GM03348 (cell line): ENCODE measurements around the gene CPNE5.
A peak's percentile ranks its signal among the peaks of the same experiment; 100 is the strongest.

Source experiments
- DNase-seq: peaks from one replicate; pipeline ENCODE4 v3.0.0; 2012; ENCODE audit warnings: low spot score

The CPNE5 gene

DNA sequence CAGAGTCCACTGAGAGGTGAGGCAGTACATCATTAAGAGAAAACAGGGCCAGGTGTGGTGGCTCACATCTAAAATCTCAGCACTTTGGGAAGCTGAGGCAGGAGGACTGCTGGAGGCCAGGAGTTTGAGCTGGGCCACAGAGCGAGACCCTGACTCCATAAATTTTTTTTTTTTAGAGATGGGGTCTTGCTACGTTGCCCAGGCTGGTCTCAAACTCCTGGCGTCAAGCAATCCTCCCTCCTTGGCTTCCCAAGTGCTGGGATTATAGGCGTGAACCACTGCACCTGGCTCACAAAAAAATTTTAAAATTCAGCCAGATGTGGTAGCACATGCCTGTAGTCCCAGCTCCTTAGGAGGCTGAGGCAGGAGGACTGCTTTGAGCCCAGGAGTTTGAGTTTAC is 18.1 kb upstream of the CPNE5 start:
- no peak for DNase-seq

DNA sequence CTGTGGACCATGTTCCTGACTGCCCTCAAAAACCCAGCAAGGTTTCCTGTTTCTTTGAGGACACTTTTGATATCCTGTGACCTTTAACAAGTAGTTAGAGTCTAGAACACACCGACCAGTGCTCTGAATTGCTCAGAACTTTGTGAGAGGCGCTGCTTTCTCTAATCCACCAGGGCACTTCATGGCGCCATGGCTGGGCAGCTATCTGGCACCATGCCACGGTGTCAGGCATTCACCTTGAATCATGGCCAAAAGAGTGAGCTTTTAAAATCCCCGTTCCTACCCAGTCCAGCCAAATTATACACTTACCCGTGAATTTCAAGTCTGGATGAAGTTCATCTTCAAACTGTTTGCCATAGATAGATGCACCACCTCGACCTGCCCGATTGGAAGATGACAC is 17.0 kb upstream of the CPNE5 start:
- DNase-seq: no peak

DNA sequence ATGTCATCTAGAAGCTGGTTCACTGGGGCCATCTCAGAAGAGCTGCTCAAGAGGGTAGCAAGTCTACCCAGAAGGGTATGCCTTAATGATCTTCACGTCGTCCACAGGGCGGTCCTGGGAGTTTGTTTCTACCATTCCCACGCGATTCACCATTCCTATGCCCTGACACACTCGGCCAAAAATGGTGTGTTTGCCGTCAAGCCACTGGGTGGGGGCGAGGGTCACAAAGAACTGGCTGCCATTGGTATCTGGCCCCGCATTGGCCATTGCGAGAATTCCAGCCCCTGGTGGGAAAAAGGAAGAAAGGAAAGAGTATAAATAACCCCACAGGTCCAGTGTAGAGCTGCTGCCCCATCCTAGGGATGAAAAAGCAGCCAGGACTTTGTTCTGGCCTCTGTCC is 16.5 kb upstream of the CPNE5 start:
- DNase-seq: no peak

DNA sequence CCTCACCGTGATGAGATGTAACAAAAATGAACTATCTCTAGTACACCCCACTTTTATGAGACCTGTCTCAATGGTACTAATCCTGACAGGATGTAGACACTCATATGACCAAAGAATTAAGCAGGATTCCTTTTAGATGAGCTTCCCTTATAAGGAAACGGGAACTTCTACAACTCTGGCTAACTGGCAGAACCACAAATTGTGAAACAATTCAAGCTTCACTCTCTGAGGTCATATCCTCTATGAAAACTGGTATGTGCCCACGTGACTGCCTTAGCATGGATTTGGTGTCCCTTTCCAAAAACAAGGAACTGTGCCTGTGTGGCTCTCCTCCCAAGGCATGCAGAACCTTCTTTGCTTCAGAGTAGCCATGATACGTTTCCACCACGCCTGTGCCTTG is 14.1 kb upstream of the CPNE5 start:
- DNase-seq: peak; percentile 71

DNA sequence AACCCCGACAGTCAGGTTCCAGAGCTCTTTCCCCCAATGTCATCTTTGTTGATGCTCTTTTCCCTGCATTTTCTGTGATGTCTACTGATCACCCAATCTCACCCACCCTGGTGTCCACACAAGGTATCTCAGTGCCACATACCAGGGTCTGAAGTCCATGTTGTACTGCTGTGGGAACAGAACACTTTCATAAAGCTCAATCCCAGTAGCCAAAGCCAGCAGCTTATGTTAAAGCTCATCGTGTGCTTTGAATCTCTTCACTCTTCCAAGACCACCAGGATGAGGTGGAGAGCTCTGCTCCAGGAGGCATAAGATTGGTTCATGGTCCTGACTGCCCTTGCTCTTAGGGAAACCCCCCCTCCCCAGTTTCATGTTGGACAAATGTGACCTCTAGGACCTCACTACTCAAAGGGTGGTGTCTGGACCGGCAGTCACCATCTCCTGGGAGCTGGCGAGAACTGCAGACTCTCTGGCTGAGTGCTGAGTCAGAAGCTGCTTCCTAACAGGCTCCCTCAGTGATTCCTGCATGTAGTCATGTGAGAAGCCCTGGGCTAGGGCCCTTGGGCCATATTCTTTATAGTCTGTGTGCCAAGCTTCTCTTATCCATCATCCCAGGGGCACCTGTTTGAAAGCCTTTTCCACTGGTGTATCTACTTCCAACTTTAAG is 13.4 kb upstream of the CPNE5 start:
- peak; percentile 69 for DNase-seq

DNA sequence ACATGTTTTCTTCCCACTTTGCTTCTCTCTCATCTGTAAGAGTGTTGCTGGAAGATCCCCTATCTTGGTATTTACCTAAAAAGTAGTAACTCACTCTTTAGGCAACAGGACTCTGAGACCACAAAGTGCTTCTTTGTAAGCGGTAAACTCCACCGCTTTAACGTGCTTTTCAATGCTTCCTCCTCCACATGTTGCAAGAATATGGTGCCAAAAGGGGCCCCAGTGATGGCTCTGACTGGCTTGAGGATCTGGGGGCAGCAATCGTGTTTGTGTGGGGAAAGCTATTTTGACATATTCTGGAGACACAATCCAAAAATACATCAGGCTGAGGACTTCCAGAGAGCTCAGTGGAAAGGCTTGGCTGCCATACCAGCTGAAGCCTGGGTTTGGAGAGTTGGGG is 12.4 kb upstream of the CPNE5 start:
- no peak for DNase-seq

DNA sequence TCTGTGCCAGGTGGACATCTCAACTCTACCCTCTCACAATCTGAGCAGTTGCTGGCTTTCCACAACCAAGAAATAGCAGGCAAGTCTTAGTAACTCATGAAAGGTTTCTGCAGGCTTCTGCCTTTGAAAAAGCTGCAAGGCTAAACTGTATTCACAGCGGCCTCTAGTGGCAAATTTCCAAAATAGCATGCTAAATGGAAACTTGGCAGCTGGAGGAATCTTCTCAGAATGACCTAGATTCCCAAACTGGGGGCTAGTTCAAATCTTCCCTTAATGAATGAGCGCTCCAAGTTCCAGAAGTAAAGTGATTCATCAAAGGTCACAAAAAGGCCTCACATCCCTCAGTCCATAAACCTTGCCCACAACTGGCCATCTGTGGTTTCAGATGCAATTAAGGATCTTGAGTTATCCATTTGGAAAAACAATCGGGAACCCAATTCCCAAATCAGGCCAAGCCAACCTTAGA is 11.9 kb upstream of the CPNE5 start:
- peak; percentile 70 for DNase-seq

DNA sequence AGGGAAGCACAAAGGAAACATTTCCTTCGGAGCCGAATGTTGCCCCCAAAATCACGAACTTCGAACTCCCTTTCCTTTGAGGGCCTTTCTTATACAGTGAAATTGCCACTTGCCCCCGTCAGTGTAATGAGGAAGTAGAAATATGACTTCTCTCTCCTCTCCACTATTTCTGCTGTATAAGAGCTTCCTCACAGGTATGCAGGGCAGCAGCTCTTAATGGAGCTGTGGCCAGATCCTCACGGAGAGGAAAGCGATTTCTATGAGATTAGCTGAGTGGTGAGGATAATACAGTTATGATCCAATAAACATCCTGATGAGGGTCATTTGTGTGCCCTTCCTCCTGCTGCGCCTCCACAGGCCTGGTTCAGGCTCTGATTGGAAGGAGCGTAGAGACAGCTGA is 10.8 kb upstream of the CPNE5 start:
- no peak for DNase-seq

DNA sequence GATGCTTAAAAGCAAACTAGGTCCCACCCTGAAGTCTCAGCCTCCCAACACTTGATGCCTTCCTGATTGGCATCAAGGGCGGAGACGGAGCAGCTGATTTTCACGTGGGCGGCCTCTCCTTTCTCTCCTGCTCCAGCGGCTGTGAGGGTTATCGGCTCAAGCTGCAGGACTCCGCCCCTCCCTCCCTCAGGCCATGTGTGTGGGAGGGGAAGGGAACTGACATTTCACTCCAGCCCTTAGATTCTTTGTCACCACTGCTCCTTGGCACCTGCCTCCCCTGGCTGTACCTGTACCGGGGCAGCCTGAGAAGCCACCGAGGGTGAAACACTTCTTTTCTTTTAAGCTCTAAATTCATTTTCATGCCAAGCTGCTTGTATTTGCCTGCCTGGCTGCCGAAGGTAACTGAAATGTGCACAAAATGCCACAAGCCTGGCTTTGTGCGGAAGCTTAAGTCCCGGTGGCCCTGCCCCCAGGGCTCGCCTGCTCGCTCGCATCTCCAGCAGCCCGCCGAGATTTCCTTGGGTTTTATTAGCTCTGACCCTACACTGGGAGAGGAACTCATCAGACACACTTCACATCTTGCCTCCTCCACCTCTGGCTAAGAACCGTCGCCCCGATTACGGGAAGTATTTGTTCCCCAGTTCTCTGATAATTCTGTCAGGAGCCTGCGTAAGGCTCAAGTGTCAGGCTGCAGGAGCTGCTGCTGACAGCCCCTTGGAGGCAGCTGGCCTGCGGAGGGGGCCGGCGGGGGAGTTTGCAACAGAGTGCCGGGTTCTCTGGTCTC is 9.6 kb upstream of the CPNE5 start:
- no peak for DNase-seq

DNA sequence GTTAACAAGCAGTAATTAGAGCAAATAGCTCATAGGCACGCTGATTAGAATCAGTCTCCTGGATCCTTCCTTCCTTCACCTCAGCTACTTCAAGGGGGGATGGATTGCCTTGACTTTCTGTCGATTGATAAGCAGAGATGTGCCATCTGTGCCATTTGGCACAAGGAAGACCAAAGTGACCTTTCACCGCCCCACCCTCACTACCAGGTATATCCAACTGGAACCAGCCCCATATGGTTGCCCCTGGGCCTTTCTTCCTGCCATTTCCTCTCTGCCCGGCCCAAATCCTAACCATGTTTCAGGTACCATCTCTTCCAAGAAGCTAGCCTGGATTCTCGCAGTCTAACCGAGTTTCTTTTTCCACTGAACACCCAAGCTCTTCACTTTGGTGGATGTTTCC is 8.7 kb upstream of the CPNE5 start:
- DNase-seq: no peak

DNA sequence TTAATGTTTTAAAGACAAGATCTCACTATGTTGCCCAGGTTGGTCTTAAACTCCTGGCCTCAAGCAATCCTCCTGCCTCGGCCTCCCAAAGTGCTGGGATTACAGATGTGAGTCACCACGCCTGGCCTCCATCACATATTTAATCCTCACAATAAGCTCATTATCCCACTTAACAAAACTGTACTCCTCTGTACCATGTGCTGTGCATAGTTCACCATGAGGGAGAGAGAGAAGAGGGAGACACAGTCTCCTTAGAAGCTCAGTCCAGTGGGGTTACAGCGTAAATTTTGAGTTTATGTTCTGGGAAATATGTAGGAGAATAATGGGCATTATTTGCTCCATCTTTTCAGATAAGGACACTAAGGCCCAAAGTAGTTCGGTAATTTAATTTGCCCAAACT is 7.9 kb upstream of the CPNE5 start:
- no peak for DNase-seq

DNA sequence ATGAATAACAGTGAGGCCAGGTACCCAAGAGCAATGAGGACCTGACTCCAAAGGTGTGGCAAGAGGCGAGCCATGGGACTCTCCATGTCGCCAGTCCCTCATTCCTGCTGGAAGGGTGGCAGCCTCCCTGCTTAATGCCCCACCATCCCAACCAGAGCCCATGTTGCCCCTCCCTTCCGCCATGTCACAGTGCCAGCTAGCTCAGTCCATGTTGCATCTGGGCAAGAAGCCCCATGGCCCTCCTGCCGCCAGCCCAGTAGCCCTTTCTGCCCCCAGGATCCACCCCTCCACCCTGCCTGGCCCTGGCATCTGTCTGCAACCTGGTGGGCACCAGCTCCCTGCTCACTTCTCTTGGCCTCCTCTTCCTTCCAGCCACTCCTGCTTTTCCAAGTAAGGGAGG is 6.0 kb upstream of the CPNE5 start:
- DNase-seq: no peak

DNA sequence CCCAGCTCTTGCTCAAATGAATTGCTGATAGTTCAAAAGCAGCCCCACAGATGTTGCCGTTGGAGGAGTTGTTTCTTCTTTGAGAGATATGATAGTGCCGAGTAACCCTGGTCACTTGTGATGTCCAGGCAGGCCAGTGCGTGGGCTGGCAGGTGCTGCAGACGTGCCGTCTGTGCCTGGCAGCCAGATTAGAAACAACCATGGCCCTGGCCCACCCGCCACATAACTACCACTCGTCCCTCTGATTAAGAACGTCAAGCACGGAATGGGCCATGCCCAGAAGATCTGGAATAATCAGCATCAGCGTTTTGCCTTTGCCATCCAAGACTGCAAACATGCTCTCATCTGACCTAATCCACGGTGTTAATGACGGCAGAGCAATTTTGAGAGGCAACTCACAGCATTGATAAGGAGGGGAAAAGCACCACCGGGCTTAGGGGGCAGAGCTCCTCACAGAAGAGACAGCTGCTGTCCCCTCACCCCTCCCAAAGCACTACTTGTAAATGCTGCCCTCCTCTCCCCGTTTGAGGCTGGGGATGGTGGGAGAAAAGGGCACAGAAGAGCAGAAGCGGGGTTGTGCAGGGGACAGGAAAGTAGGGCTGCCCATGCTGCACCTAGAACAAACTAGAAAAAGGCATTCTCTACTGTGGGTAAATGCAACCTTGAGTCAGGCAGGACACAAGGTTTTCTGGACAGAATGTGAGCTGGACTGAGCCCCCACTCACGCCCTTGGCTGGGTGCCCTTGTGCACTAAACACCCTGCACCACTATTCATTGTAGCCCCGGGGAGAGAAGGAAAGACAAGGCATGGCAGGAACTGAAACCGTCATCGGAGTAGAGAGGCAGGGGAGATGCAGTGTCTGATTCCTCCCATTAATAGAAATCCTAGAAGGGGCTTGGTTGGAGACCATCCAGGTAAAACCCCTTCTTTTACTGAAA is 5.3 kb upstream of the CPNE5 start:
- no peak for DNase-seq

DNA sequence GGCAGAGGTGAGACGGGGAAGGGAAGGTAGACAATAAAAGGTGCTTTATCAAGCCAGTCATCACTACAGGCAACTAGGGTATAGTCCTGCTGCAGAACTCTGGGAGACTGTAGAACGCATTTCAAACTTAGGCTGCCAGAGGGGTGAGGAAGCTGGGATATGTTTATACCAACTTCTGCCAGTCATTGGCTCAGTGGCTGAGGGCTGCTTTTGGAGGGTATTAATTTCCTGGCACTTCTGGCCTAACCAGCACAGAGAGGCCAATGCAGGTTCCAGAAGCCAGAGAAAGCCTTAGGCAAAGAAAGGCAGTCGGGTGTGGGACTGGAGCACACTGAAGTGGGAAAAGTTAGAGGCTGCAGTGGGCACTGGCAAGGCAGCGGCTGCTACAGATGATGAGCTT is 3.9 kb upstream of the CPNE5 start:
- no peak for DNase-seq

DNA sequence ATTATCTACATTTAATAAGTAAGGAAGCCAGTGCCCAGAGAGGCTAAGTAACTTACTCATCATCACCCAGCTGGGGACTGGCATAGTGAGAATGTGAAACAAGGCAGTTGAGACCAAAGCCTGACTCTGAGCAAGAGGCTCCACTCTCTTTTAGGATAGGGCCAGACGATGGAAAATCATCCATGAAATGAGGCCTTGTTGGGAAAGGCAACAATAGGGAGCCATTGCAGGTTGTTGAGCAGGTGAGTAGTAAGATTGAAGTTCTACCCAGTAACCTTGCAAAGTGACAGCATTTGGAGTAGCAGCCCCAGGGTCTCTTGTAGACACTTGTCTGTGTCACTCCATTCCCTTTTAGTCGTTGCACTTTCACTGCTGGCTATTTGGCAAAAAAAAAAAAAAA is 2.5 kb upstream of the CPNE5 start:
- no peak for DNase-seq

DNA sequence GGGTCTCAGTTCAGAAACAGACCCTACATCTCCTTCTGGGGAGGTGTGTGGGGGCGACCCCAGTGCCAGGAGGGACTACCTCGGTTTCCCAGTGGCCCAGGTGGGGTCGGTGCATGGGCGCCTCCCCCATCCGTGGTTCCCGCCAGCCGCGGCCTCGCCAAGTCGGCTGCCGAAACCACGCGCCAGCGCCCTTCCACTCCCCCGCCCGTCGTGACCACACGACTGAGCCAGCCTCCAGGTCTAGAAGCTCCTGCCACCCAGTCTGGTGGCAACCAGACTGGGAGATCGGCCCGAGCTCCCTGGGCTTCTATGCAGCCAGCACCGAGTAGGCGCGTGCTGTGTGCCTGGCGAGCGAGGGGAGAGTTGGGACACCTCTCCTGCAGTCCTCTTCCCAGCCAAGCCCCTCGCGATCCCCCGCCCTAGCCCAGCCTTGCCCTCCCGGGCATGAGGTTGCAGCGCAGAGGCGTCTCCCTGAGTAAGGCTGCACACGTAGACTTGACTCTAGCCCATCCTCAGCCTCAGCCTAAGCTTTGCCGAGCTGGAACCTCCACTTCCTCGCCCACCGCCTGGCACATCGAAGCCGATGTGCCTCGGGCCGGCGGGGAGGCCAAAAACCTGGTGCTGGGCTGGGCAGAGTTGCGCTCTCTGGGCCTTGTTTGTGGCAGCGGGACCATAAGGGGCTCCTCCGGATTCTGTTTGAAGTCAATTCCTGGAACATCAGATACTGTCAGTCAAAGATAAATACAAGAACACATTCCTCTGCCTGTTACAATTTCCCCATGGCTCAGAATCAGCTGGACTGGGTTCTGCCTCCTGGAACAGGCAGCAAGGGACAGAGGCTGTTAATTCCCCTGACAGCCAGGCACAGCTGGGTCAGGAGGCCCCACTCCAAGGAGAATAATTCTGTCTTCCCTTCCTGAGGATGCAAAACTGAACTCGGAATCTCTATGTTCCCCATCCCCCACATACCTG is 1.5 kb upstream of the CPNE5 start:
- DNase-seq: peak; percentile 56

DNA sequence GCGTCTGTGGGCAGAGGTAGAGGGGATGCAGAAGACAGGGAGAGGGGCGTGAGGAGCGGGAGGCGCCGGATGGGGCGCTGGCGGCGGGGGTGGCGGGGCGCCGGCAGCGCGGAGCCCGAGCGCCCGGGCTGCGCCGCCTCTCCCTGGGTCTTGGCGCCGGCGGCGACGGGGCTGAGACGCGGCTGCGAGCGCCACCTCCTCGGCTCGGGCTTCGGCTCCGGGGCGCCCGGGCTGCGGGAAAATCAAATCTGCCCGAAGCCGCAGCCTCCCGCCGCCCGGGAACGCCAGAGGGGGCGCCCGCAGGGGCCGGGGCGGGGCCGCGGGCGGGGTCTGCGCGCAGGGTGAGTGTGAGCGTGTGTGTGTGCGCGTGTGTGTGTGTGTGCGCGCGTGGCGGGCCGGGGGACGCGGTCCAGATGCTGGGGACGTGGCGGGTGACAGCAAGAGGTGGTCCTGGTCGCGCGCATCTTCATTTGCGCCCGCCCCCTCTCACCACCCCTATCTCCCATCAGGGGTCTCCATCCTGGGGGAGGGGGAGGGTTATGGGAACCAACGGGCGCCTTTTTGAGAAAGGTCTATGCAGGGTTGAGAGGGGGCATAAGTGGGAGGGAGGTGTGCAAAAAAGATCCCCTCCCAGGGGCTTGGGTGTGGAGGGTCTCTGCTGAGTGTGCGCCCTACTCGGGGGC is 646 bp upstream of the CPNE5 start:
- peak; percentile 84 for DNase-seq

DNA sequence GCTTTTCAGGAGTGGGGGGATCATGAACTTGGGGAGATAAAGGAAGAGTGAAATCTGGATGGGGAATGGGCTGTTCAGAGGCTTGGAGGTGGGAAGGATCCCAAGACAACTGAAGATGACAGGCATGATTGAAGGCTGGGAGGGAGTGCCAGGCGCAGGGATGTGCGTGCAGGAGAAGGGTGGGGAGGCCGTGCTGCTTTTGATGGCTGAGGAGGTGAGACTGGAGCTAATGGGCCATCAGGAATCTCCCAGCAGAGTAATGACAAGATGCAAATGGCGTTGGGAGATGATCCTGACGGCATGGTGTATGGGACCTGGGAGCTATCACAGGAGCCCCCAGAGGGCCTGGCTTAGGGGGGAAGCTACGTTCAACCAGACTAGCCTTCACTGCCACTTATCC is 1.6 kb downstream of the CPNE5 start:
- DNase-seq: no peak

DNA sequence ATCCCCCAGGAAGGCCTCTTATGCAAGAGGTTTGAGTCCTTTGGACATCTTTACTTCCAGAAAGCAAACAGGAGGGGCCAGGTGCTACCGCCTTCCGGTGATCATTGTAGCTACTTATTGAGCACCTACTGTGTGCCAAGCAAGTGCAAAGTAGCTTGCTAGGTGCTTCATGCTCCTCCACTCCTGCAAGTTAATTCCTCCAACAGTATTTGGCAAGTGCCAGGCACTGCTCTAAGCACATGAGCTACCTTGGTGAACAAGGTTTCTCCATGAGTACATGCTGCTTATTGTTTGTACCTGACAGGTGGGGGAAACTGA is 2.3 kb downstream of the CPNE5 start:
- no peak for DNase-seq

DNA sequence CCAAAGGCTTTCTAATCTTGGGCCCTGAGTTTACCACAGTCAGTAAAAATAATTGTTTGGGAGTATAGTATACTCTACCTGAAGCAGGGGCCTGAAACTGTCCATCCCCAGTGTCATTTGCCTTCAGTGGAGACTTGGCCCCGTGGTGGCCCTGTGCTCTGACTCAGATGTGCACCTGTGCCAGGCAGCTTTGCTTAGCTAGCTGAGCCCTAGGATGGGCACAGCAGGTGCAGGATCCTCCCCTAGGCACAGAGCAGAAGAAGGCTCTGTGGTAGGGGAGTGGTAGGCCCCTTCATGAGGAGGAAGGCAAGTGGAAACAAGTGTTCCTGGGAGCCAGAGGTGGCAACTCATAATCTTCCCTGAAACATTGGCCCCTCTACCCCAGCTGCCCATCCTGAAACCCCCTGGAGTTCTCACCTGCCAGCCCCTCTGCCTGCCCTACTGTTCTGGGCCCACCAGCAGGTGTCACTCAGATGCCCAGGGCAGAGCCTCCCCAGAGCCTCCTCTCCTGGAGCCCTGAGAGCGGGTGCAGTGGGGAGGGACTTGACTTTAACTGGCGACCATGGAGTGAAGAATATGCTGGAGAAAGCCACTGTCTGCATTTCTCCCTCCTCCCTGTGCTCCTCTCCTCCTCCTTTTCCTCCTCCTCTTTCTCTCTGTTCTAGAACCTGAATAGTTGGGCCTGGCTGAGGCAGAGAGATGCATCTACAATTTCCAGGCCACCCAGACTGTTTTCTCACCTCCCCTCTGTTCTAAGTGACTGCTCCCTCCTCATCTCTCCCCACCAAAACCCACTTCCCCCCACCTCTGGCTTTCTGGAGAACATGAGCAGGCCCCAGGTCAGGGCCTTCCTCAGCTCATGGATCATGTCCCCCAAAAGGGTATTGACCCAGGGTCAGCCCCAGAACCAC is 2.9 kb downstream of the CPNE5 start:
- no peak for DNase-seq
